Measurements from ENCODE around the gene TDRD12.

DNA sequence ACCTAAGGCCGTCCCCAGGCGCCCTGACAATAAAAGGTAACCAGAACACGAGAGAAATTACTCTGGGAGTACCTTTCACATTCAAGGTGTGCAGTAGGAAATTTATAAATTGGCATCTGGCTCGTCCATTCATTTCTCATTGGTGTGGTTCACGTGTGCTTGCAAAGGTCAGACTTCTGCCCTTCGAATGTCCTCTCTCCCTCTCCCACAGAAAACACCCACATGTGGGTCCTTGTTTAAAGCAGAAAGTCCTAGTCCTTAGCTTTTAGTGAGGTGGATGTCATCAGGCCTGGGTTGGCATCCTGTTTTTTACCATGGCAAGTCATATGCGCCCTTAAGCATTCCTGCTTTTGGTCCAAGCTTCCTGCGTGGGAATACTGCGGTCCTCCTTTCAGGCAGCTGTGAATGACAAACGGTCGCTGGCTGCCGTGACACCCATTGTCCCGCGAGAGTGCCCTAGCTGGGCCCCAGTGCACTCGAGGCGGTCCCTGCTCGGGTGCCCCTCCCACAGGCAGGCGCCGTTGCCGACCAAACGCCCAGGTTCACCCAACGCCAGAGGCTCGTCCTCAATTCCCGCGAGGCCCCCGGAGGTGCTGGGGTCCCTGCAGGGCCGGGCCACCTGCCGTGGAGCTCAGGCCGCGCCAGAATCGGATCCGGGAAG lies 28.1 kb upstream of the TDRD12 start, which contains the start of gene NUDT19:
- TF ChIP-seq POLR2AphosphoS5 (IDR thresholded peaks at IDR 0.05; ENCODE audit: low read depth, low read length) (no peak), SIN3A (IDR thresholded peaks at IDR 0.05; ENCODE audit: borderline replicate concordance, insufficient read depth, low read length) (no peak)
- TF ChIP-seq, protein P1, sequence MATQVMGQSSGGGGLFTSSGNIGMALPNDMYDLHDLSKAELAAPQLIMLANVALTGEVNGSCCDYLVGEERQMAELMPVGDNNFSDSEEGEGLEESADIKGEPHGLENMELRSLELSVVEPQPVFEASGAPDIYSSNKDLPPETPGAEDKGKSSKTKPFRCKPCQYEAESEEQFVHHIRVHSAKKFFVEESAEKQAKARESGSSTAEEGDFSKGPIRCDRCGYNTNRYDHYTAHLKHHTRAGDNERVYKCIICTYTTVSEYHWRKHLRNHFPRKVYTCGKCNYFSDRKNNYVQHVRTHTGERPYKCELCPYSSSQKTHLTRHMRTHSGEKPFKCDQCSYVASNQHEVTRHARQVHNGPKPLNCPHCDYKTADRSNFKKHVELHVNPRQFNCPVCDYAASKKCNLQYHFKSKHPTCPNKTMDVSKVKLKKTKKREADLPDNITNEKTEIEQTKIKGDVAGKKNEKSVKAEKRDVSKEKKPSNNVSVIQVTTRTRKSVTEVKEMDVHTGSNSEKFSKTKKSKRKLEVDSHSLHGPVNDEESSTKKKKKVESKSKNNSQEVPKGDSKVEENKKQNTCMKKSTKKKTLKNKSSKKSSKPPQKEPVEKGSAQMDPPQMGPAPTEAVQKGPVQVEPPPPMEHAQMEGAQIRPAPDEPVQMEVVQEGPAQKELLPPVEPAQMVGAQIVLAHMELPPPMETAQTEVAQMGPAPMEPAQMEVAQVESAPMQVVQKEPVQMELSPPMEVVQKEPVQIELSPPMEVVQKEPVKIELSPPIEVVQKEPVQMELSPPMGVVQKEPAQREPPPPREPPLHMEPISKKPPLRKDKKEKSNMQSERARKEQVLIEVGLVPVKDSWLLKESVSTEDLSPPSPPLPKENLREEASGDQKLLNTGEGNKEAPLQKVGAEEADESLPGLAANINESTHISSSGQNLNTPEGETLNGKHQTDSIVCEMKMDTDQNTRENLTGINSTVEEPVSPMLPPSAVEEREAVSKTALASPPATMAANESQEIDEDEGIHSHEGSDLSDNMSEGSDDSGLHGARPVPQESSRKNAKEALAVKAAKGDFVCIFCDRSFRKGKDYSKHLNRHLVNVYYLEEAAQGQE (IDR thresholded peaks at IDR 0.05; ENCODE audit: insufficient read depth in 1 of 2, low read depth in 2 of 2, low read length in 2 of 2): no peak
